Dendritic cell treated with granulocyte-macrophage colony-stimulating factor and Interleukin-4, amounts not matched to agents 40 ng/mL and 50 ng/mL, for 4 days (primary cell): ENCODE data around the gene KRTAP16-1.

Experiments
- H3K27ac Mint-ChIP-seq: one replicate; pipeline ENCODE4 v1.8.0; 2022; ENCODE audit warnings: mild to moderate bottlenecking, mixed read lengths
- H3K27me3 Mint-ChIP-seq: one replicate; pipeline ENCODE4 v1.8.0; 2022; ENCODE audit warnings: mild to moderate bottlenecking, mixed read lengths
- H3K36me3 Mint-ChIP-seq: one replicate; pipeline ENCODE4 v1.8.0; 2022; ENCODE audit warnings: low read depth, mixed read lengths
- H3K4me1 Mint-ChIP-seq: one replicate; pipeline ENCODE4 v1.8.0; 2022; ENCODE audit warnings: low read depth, mixed read lengths
- H3K4me3 Mint-ChIP-seq: one replicate; pipeline ENCODE4 v1.8.0; 2022; ENCODE audit warnings: mild to moderate bottlenecking, moderate library complexity, mixed read lengths
- H3K9me3 Mint-ChIP-seq: one replicate; pipeline ENCODE4 v1.8.0; 2022; ENCODE audit warnings: mixed read lengths
- intact Hi-C: fragments of 100-400 bp; cut with micrococcal nuclease; formaldehyde crosslinking; loops from one replicate; pipeline ENCODE4 v1.15.0; 2022

Gene KRTAP16-1

GRCh38 chr17:41265078-41265477, 44.0 kb downstream of the KRTAP16-1 start, which contains the start of gene KRTAP9-6:
KRTAP9-6 (plus strand) TSS chr17:41265378; CDS start chr17:41265378, 0 bp downstream.
- Mint-ChIP-seq H3K36me3 (no peaks in the 10 kb centered on the region), H3K27ac (no peak within 1 kb of the TSS), H3K4me3 (no peak within 1 kb of the TSS), H3K4me1 (no peaks in the 10 kb centered on the region), H3K9me3 (no peaks in the 10 kb centered on the region), H3K27me3 (peaks cover 20% of the 10 kb centered on the region)
- intact Hi-C loops = no loop called here

- Mint-ChIP-seq H3K27me3 (peaks cover 20% of the 10 kb centered on the region), H3K9me3 (no peaks in the 10 kb centered on the region), H3K36me3 (no peaks in the 10 kb centered on the region), H3K27ac (no peak overlapping the region), H3K4me1 (no peaks in the 10 kb centered on the region), H3K4me3 (no peak overlapping the region)
- intact Hi-C loops = loop anchor here (1.0 kb wide), 1 partner anchor 12 kb away; no protein-coding TSS in a partner anchor
Measured at GRCh38 chr17:41264599-41264998, 44.5 kb downstream of the KRTAP16-1 start.

- Mint-ChIP-seq H3K4me3 (no peak overlapping the region), H3K36me3 (no peaks in the 10 kb centered on the region), H3K27ac (no peak overlapping the region), H3K9me3 (no peaks in the 10 kb centered on the region), H3K4me1 (no peaks in the 10 kb centered on the region), H3K27me3 (peaks cover 22% of the 10 kb centered on the region)
- intact Hi-C loops = no loop called here
Measured at GRCh38 chr17:41263212-41263611, 45.9 kb downstream of the KRTAP16-1 start.

GRCh38 chr17:41258406-41258805, 50.7 kb downstream of the KRTAP16-1 start:
- Mint-ChIP-seq H3K27ac (no peak overlapping the region), H3K4me1 (no peaks in the 10 kb centered on the region), H3K4me3 (no peak overlapping the region), H3K36me3 (no peaks in the 10 kb centered on the region), H3K27me3 (peaks cover 21% of the 10 kb centered on the region), H3K9me3 (no peaks in the 10 kb centered on the region)
- intact Hi-C loops = no loop called here
